Thyroid gland (tissue), 4 donors: ENCODE measurements around the gene SS18L1.

ENCODE experiments used
- CTCF ChIP-seq, 6 experiments: fragments of 200-600 bp in 3 of 6; fragments of 450-650 bp in 3 of 6; sonication (generic) in 3 of 6; IDR thresholded peaks; one replicate each; pipeline ENCODE4 v1.5.1; 2016 to 2019; ENCODE audit warnings: antibody characterized with exemption in 6 of 6, mild to moderate bottlenecking in 2 of 6, inconsistent platforms in 1 of 6, moderate library complexity in 1 of 6
- POLR2A ChIP-seq, 2 donors: fragments of 450-650 bp; IDR thresholded peaks; one replicate each; pipeline ENCODE4 v1.6.1; 2017; ENCODE audit warnings: antibody characterized with exemption in 2 of 2, mild to moderate bottlenecking in 2 of 2, moderate library complexity in 1 of 2

- TF ChIP-seq CTCF (IDR thresholded peaks at IDR 0.05) (no peak), POLR2A (IDR thresholded peaks at IDR 0.05) (no peak)
Observed at GRCh38 chr20:62219101-62219991, 75.8 kb downstream of the SS18L1 start.
